Measurements from ENCODE around the gene DNAJB5. TPM values are rescaled to one million over a fixed set of nuclear protein-coding genes. Genes with fewer than 3 reads are reported as not detected.
"Not testable (repeated sequence)": the region's sequence is repeated elsewhere in the genome, so short reads cannot be mapped to it uniquely, and the experiment has no call there.

The DNAJB5 gene
- total and polyA plus RNA-seq, 5 donors from 2014 or later: 0.42 to 2.7 (median 2.1) TPM

DNA sequence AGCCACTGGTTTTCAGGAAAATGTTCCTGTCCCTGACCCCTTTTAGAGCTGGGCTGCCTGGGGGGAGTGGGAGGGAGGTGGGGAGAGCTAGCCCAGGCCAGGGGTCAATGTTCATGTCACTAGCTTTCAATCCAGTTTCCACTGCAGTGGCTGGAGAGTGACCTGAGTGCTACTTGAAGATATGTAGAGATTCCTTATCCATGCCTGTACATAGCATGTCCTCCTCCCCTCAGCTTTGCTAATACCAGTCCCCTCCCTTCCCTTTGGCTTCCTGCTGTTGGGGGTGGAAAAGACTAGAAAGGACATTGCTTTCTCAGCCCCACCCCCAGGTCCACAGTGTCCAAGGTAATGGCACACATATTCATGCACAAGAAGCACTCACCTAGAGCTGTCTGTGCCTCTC is 7.8 kb downstream of the DNAJB5 start:
- peaks cover 4% of the 10 kb centered on the region for H3K36me3 ChIP-seq (ENCODE audit: control insufficient read depth, insufficient read depth, low read length)
- no peaks in the 10 kb centered on the region for H3K4me1 ChIP-seq (ENCODE audit: control insufficient read depth, insufficient read depth, low read length, poor library complexity, severe bottlenecking)
- ATAC-seq (ENCODE audit: low read depth in 2 of 2): no peak
- H3K9me3 Mint-ChIP-seq: no peaks in the 10 kb centered on the region
- H3K27ac ChIP-seq (ENCODE audit: insufficient read depth, low read length, poor library complexity, severe bottlenecking): no peak overlapping the region
- H3K27me3 Mint-ChIP-seq: no peaks in the 10 kb centered on the region
- no peak overlapping the region for H3K27ac Mint-ChIP-seq
- no peak for DNase-seq
- H3K4me3 Mint-ChIP-seq: no peak overlapping the region
- H3K4me3 ChIP-seq (ENCODE audit: low read depth, low read length): no peak overlapping the region
- peaks cover 8% of the 10 kb centered on the region for H3K36me3 Mint-ChIP-seq
- peaks cover 0 to 4% (median 0%) of the 10 kb centered on the region in 4 donors for H3K4me1 Mint-ChIP-seq
- H3K27me3 ChIP-seq (ENCODE audit: control insufficient read depth, insufficient read depth, low read length): no peaks in the 10 kb centered on the region
- no peaks in the 10 kb centered on the region for H3K9me3 ChIP-seq (ENCODE audit: control insufficient read depth in 2 of 2, low read length in 2 of 2)

- Histone ChIP-seq H3K36me3 (ENCODE audit: control insufficient read depth, insufficient read depth, low read length) (peaks cover 4% of the 10 kb centered on the region), H3K27ac (ENCODE audit: insufficient read depth, low read length, poor library complexity, severe bottlenecking) (no peak overlapping the region), H3K4me1 (ENCODE audit: control insufficient read depth, insufficient read depth, low read length, poor library complexity, severe bottlenecking) (no peaks in the 10 kb centered on the region), H3K9me3 (ENCODE audit: control insufficient read depth in 2 of 2, low read length in 2 of 2) (no peaks in the 10 kb centered on the region), H3K27me3 (ENCODE audit: control insufficient read depth, insufficient read depth, low read length) (no peaks in the 10 kb centered on the region), H3K4me3 (ENCODE audit: low read depth, low read length) (no peak overlapping the region)
- ATAC-seq (ENCODE audit: low read depth in 2 of 2) (no peak), DNase-seq (no peak)
- Mint-ChIP-seq H3K4me1 (no peaks in the 10 kb centered on the region), H3K36me3 (peaks cover 8% of the 10 kb centered on the region), H3K27ac (no peak overlapping the region), H3K27me3 (no peaks in the 10 kb centered on the region), H3K4me3 (no peak overlapping the region), H3K9me3 (no peaks in the 10 kb centered on the region)
These were observed 8.7 kb downstream of the DNAJB5 start for GRCh38 chr9:34998266-34998665.

GRCh38 chr9:34999576-34999975 is 10.0 kb downstream of the DNAJB5 start:
- Histone ChIP-seq H3K4me3 (ENCODE audit: low read depth, low read length) (no peak overlapping the region), H3K36me3 (ENCODE audit: control insufficient read depth, insufficient read depth, low read length) (peaks cover 4% of the 10 kb centered on the region), H3K4me1 (ENCODE audit: control insufficient read depth, insufficient read depth, low read length, poor library complexity, severe bottlenecking) (no peaks in the 10 kb centered on the region), H3K27me3 (ENCODE audit: control insufficient read depth, insufficient read depth, low read length) (no peaks in the 10 kb centered on the region), H3K27ac (ENCODE audit: insufficient read depth, low read length, poor library complexity, severe bottlenecking) (no peak overlapping the region), H3K9me3 (ENCODE audit: control insufficient read depth in 2 of 2, low read length in 2 of 2) (no peaks in the 10 kb centered on the region)
- no peaks in the 10 kb centered on the region for H3K27me3 Mint-ChIP-seq
- H3K36me3 Mint-ChIP-seq: peaks cover 8% of the 10 kb centered on the region
- H3K4me3 Mint-ChIP-seq: no peak overlapping the region
- DNase-seq: no peak
- no peak for ATAC-seq (ENCODE audit: low read depth in 2 of 2)
- H3K9me3 Mint-ChIP-seq: no peaks in the 10 kb centered on the region
- H3K27ac Mint-ChIP-seq: no peak overlapping the region
- H3K4me1 Mint-ChIP-seq: no peaks in the 10 kb centered on the region

DNA sequence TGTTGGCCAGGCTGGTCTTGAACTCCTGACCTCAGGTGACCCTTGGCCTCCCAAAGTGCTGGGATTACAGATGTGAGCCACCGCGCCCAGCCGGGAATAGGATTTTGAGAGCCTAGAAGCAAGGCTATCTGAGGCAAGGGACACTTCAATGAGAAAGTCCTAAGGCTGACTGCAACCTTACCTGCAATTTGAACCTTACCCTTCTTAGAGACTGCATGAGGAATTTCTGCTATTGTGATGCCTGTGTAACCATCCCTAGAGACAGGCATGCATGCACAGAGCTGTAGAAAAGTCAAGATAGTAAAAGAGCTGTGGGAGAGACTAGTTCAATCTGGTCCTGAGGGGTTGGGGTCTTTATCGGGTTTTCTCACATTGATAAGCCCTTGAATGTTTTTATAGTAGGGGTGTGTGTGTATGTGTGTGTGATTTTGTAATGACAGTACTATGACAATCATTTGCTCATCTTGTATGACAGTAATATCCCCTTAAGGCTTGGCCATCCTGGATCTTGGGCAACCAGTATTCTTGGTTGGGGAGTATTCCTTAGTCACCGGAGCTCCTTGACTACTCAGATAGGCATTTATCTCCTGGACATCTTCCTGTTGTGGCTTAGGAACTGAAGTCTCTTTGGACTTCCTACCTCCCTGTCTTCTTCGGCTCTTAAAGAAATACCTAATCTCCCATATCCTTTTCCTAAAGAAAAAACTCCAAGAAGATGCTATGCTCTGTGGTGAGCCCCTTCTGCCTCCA is 11.2 kb downstream of the DNAJB5 start:
- Histone ChIP-seq H3K36me3 (ENCODE audit: control insufficient read depth, insufficient read depth, low read length) (peaks cover 4% of the 10 kb centered on the region), H3K27ac (ENCODE audit: insufficient read depth, low read length, poor library complexity, severe bottlenecking) (no peak overlapping the region), H3K4me3 (ENCODE audit: low read depth, low read length) (no peak overlapping the region), H3K4me1 (ENCODE audit: control insufficient read depth, insufficient read depth, low read length, poor library complexity, severe bottlenecking) (no peaks in the 10 kb centered on the region), H3K27me3 (ENCODE audit: control insufficient read depth, insufficient read depth, low read length) (no peaks in the 10 kb centered on the region), H3K9me3 (ENCODE audit: control insufficient read depth in 2 of 2, low read length in 2 of 2) (no peaks in the 10 kb centered on the region)
- ATAC-seq (ENCODE audit: low read depth in 2 of 2): no peak
- DNase-seq: no peak
- Mint-ChIP-seq H3K27ac (peak overlapping the region in 1 of 3 donors; percentile 61), H3K4me1 (no peaks in the 10 kb centered on the region), H3K36me3 (peaks cover 8% of the 10 kb centered on the region), H3K9me3 (no peaks in the 10 kb centered on the region), H3K27me3 (no peaks in the 10 kb centered on the region), H3K4me3 (no peak overlapping the region)

- no peaks in the 10 kb centered on the region for H3K4me1 ChIP-seq (ENCODE audit: control insufficient read depth, insufficient read depth, low read length, poor library complexity, severe bottlenecking)
- no peak overlapping the region for H3K27ac ChIP-seq (ENCODE audit: insufficient read depth, low read length, poor library complexity, severe bottlenecking)
- H3K9me3 ChIP-seq (ENCODE audit: control insufficient read depth in 2 of 2, low read length in 2 of 2): no peaks in the 10 kb centered on the region
- H3K36me3 Mint-ChIP-seq: peaks cover 8% of the 10 kb centered on the region
- no peaks in the 10 kb centered on the region for H3K27me3 Mint-ChIP-seq
- no peaks in the 10 kb centered on the region for H3K9me3 Mint-ChIP-seq
- H3K27me3 ChIP-seq (ENCODE audit: control insufficient read depth, insufficient read depth, low read length): no peaks in the 10 kb centered on the region
- H3K27ac Mint-ChIP-seq: peak overlapping the region in 1 of 3 donors; percentile 61
- ATAC-seq (ENCODE audit: low read depth in 2 of 2) (no peak), DNase-seq (no peak)
- H3K36me3 ChIP-seq (ENCODE audit: control insufficient read depth, insufficient read depth, low read length): peaks cover 4% of the 10 kb centered on the region
- H3K4me1 Mint-ChIP-seq: no peaks in the 10 kb centered on the region
- no peak overlapping the region for H3K4me3 Mint-ChIP-seq
- no peak overlapping the region for H3K4me3 ChIP-seq (ENCODE audit: low read depth, low read length)
These were observed 11.7 kb downstream of the DNAJB5 start for GRCh38 chr9:35001285-35001677.

- H3K27me3 ChIP-seq (ENCODE audit: control insufficient read depth, insufficient read depth, low read length): no peaks in the 10 kb centered on the region
- no peak overlapping the region for H3K4me3 ChIP-seq (ENCODE audit: low read depth, low read length)
- Mint-ChIP-seq H3K4me3 (no peak overlapping the region), H3K4me1 (no peaks in the 10 kb centered on the region), H3K9me3 (no peaks in the 10 kb centered on the region), H3K27me3 (no peaks in the 10 kb centered on the region), H3K27ac (peak overlapping the region in 1 of 3 donors; percentile 4), H3K36me3 (peaks cover 7% of the 10 kb centered on the region)
- no peaks in the 10 kb centered on the region for H3K4me1 ChIP-seq (ENCODE audit: control insufficient read depth, insufficient read depth, low read length, poor library complexity, severe bottlenecking)
- DNase-seq (no peak), ATAC-seq (ENCODE audit: low read depth in 2 of 2) (peak; percentile 37 to 47)
- no peaks in the 10 kb centered on the region for H3K9me3 ChIP-seq (ENCODE audit: control insufficient read depth in 2 of 2, low read length in 2 of 2)
- H3K36me3 ChIP-seq (ENCODE audit: control insufficient read depth, insufficient read depth, low read length): no peaks in the 10 kb centered on the region
- H3K27ac ChIP-seq (ENCODE audit: insufficient read depth, low read length, poor library complexity, severe bottlenecking): no peak overlapping the region
These were observed 12.4 kb downstream of the DNAJB5 start for GRCh38 chr9:35001803-35002502.

- no peaks in the 10 kb centered on the region for H3K9me3 Mint-ChIP-seq
- peak overlapping the region in 1 of 3 donors; percentile 45 for H3K27ac Mint-ChIP-seq
- no peaks in the 10 kb centered on the region for H3K9me3 ChIP-seq (ENCODE audit: control insufficient read depth in 2 of 2, low read length in 2 of 2)
- no peak overlapping the region for H3K4me3 Mint-ChIP-seq
- peaks cover 8% of the 10 kb centered on the region for H3K36me3 Mint-ChIP-seq
- no peaks in the 10 kb centered on the region for H3K27me3 Mint-ChIP-seq
- no peaks in the 10 kb centered on the region for H3K4me1 ChIP-seq (ENCODE audit: control insufficient read depth, insufficient read depth, low read length, poor library complexity, severe bottlenecking)
- no peaks in the 10 kb centered on the region for H3K27me3 ChIP-seq (ENCODE audit: control insufficient read depth, insufficient read depth, low read length)
- DNase-seq (no peak), ATAC-seq (ENCODE audit: low read depth in 2 of 2) (no peak)
- no peaks in the 10 kb centered on the region for H3K36me3 ChIP-seq (ENCODE audit: control insufficient read depth, insufficient read depth, low read length)
- no peak overlapping the region for H3K4me3 ChIP-seq (ENCODE audit: low read depth, low read length)
- no peak overlapping the region for H3K27ac ChIP-seq (ENCODE audit: insufficient read depth, low read length, poor library complexity, severe bottlenecking)
- H3K4me1 Mint-ChIP-seq: no peaks in the 10 kb centered on the region
These were observed 13.1 kb downstream of the DNAJB5 start for GRCh38 chr9:35002623-35003022.

- H3K4me1 Mint-ChIP-seq; H3K9me3 ChIP-seq (ENCODE audit: control insufficient read depth in 2 of 2, low read length in 2 of 2); H3K36me3 ChIP-seq (ENCODE audit: control insufficient read depth, insufficient read depth, low read length); H3K4me3 ChIP-seq (ENCODE audit: low read depth, low read length); H3K27ac ChIP-seq (ENCODE audit: insufficient read depth, low read length, poor library complexity, severe bottlenecking); H3K27ac Mint-ChIP-seq; ATAC-seq (ENCODE audit: low read depth in 2 of 2); H3K4me3 Mint-ChIP-seq; H3K27me3 ChIP-seq (ENCODE audit: control insufficient read depth, insufficient read depth, low read length); H3K9me3 Mint-ChIP-seq; H3K4me1 ChIP-seq (ENCODE audit: control insufficient read depth, insufficient read depth, low read length, poor library complexity, severe bottlenecking); H3K27me3 Mint-ChIP-seq; DNase-seq: not testable (repeated sequence)
- peaks cover 18% of the 10 kb centered on the region for H3K36me3 Mint-ChIP-seq
These were observed 14.8 kb downstream of the DNAJB5 start for GRCh38 chr9:35004299-35004698.

Measured in CD4-positive, CD25-positive, alpha-beta regulatory T cell (primary cell).